ENCODE data around the gene RPUSD1.
A peak's percentile ranks its signal among the peaks of the same experiment; 100 is the strongest.
"Not testable (repeated sequence)": the region's sequence is repeated elsewhere in the genome, so short reads cannot be mapped to it uniquely, and the experiment has no call there.

The RPUSD1 gene

DNA sequence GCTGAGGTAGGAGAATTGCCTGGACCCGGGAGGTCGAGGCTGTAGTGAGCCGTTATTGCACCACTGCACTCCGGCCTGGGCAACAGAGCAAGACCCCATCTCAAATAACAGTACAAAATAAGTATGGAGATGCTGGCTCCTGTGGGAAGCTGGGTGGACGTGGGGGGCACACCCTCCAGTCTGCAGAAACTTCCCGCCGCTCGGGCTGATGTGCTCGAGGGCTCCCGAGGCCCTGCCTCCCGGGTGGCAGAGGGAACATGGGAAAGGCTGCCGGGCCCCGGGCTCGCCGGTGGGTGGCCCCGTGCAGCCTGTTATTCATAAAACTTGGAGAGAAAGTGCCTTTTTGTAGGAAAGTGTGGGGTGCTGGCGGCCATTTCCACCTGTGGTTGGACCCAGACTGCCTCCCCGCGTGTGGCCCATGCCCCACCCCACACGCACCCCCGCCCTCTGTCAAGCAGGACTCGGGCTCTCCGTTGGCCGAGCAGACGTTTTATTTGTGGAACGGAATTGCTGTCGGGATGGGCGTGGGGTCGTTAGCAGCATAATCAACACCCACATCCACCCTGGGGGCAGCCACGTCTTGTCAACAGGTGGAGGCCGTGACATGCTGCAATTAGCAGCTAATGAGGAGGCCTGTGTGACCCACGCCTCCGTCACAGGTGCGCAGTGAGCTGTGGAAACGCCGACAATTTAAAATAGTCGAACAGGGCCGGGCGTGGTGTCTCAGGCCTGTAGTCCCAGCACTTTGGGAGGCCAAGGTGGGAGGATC is 40.0 kb downstream of the RPUSD1 start:
- no peak for DNase-seq (ENCODE audit: low read depth in 2 of 2)

DNA sequence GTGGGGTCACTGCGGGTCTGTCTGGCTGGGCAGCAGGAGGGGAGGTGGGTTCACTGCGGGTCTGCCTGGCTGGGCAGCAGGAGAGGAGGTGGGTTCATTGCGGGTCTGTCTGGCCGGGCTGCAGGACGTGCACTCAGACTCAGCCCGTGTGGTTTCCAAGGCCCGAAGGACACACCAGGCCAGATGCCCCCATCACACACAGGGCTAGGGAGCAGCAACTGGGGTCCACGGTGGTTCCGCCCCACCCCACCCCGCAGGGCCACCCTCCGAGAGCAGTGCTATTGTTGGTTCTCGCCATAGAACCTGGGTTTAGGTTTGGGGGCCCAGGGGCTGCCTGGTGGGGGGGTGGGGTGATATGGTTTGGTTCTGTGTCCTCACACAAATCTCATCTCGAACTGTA is 41.5 kb downstream of the RPUSD1 start:
- DNase-seq (ENCODE audit: low read depth in 2 of 2) = no peak

DNA sequence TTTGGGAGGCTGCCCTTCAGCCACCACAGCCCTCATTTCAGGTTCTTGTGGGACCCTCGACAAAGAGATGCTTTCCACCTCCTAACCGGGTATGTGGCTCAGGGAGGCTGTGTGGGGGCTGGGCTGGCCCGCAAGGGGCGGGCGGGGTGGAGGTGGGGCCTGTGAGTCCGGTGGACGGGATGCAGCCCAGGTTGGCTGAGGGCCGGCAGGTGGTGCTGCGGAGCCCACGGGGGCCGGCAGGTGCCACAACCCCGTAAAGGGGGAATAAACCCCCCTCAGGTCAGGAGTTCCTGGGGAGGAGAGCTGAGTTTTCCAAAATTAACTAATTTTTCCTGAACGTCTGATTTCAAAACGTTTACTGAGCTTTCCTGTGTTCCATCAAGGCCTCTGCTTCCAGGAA is 42.4 kb downstream of the RPUSD1 start:
- no peak for DNase-seq (ENCODE audit: low read depth in 2 of 2)

DNA sequence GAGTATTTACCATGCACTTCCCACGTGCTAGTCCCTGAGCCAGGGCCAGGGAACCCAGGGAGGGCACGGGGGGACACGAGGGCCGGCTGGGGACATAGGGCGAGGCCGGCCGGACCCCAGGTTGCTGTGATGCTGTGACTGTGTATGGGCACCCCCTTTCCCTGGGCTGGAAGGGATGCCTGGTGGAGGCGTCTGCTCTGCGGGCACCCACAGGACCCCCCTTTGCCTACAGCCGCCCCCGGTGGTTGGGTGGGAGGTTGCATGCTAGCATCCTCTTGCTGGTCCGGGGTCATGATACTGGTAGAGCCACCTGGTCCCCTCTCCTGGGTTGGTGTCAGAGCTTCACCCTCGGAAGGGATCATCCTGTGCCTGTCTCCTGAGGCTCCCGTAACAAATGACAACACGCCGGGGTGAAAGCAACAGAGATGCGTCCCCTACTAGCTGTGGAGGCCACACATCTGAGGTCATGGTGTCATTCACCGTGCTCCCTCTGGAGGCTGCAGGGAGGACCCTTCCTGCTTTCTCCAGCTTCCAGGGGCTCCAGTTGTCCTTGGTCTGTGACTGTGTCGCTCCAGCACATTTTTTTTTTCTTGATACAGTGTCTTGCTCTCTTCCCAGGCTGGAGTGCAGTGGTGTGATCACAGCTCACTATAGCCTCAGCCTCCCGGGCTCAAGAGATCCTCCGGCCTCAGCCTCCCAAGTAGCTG is 44.2 kb downstream of the RPUSD1 start:
- no peak for DNase-seq (ENCODE audit: low read depth in 2 of 2)

DNA sequence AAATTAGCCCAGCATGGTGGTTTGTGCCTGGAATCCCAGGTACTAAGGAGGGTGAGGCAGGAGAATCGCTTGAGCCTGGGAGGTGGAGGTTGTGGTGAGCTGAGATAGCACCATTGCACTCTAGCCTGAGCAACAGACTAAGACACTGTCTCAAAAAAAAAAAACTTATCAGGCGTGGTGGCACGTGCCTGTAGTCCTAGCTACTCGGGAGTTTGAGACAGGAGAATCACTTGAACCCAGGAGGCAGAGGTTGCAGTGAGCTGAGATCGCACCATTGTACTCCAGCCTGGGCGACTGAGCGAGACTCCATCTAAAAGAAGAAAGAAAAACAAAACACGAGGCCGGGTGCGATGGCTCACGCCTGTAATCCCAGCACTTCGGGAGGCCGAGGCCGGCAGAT is 45.3 kb downstream of the RPUSD1 start:
- not testable (repeated sequence) for DNase-seq (ENCODE audit: low read depth in 2 of 2)

DNA sequence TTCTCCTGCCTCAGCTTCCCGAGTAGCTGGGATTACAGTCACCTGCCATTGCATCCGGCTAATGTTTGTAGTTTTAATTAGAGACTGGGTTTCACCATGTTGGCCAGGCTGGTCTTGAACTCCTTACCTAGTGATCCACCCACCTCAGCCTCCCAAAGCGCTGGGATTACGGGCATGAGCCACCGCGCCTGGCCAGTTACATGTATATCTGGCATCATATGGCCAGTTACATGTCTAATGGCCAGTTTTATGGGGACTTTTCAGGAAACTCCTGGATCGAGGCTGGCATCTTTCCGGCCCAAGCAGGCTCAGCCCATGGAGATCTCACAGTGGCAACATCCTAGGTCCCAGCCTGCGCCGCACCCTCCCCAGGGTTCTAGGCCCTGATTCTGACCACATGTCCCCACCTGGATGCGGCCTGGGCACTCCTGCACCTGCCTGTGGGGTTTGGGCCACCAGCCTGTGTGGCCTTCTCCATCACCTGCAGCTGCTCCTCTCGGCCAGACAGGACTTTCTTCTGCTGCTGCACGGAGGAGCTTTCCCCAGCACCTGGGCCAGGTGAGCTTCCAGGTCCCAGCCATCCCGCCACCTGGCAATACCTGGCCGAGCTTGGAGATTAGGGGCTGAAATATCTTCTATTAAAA is 46.1 kb downstream of the RPUSD1 start:
- no peak for DNase-seq (ENCODE audit: low read depth in 2 of 2)

DNA sequence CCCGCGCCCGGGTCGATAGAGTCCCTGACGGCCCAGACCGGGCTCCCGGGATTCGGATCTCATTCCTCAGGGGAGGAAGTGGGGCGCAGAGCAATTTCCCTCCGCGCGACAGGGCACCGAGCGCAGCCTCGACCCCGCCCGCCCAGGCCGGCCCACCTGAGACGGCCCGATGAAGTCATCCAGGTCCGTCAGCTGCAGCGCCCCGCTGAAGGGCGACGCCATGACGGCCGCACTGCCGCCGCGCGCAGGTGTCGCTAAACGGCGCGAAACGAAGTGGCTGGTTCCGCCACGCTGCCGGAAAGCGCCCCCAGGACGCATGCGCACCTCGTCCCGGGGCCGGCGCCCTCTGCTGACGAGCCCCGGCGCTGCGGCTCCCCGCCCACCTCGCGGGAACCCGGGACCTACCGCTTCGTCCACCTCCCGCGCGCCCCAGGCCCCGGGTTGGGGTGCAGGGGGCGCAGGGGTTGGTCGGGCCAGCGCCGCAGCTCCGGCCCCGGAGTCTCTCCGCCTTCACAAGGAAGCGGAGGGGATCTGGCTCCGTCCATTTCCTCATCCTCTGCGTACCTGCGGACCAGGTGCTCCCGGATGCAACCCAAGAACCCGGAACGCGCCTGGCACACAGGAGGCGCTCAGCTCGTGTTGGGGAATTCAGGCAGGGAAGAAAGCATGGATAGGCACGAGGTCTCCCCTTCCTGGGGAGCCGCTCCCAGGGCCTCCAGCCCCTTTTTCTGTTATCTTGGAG is 47.2 kb downstream of the RPUSD1 start, which contains the start of gene CIAO3:
TSS of gene CIAO3 (minus strand) at position 234 of the 742 bp plus-strand sequence. CDS start at position 222, 12 bp downstream.
- DNase-seq (ENCODE audit: low read depth in 2 of 2) = peak; percentile 80 to 88

DNA sequence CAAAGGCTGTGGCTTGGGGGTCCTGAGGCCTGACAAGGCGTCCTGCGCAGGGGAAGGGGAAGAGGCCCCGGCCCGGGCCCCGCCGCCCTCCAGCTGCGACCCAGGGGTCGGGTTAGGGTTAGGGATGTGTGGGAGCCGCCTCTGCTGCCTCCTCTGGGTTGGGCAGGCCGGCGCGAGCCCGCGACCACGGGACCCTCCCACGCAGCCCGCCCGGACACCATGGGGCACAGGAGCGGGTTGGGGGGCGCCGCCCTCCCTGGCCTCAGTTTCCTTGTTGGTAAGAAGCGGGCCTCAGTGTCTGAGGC is 47.8 kb downstream of the RPUSD1 start:
- DNase-seq (ENCODE audit: low read depth in 2 of 2) = no peak

DNA sequence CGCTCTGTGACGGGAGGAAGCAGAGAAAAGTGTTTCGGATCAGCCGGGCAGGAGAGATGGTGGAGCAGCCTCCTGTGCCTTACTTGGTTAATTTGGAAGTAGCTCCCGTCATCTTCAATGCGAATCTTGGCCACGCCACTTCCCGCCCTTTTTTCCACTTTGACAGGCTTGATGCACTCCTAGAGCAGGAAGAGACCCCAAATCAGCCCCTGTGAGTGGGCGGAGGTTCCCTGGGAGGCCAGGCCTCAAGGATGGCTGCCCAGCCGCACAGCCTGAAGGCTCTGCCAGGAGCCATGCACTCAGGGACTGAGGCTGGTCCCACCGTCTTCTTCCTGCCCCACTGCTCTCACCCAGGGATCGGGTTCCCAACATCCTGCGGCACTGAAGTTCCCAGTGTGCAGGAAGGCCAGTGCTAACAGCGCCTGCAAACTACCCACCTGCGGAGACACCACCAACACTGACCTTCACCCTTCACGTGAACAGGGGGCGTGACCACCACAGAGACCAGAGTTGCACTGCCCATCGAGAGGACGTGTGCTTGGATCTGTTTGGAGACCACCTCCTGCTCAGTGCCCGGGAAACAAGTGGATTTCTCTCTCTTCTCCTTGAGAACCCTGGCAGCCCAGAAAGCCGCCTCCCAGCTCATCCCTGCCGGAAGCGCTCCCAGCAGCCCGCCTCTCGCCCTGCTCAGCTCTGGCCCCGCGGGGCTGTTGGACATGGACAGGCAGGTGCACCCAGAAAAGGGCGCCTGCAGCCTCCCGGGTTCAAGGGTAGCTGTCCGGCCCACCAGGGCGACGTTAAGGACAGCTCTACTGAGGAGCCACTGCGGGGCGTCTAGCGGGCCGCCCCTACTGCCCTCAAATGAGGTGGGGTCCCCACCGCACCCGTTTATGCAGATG is 48.4 kb downstream of the RPUSD1 start:
- DNase-seq (ENCODE audit: low read depth in 2 of 2) = no peak

DNA sequence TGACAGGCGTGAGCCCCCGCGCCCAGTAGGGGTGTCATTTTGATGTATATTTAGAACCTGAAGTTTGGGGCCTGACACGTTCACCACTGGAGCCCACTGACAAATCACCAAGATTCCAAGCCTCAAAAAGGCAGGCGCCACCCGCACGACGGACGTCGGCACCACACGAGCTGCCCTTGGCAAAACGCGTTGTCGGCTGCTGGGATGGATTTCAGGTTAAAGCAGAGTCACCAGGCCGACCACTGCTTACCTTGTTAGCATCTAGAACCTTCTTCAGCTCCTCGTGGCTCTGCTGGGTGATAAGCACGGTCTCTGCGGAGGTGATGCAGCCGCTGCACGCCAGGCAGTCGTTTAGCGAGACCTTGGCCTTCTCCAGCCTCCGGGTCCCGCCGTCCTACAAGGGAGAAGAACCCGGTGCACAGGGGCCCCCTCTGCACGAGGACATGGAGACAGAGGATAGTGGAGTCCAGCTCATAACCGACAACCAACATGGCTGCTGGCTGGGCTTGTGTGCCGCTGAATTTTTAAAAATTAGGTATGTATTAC is 51.2 kb downstream of the RPUSD1 start:
- no peak for DNase-seq (ENCODE audit: low read depth in 2 of 2)

DNA sequence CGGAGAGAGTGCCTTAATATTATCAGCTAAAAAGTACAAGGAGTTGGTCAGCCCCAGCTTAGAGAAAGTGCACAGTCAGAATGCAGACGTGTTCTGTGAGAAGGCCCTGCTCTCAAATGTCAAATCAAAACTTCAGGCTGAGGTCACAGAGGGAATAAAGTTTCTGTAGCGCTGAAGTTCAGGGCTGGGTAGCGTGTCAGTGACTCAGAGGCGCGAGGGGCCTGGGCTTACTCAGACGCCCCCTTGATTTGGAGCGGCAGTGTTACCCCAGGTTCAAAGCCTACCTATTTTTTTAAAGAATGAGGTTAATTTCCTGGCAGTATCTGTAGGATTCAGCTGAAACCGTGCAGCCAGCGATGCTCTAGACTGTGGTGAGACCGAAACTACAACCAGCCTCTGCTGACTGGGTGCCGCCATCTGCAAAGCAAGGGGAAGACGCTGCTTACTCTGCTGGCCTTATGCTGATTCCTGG is 52.2 kb downstream of the RPUSD1 start:
- DNase-seq (ENCODE audit: low read depth in 2 of 2) = no peak

DNA sequence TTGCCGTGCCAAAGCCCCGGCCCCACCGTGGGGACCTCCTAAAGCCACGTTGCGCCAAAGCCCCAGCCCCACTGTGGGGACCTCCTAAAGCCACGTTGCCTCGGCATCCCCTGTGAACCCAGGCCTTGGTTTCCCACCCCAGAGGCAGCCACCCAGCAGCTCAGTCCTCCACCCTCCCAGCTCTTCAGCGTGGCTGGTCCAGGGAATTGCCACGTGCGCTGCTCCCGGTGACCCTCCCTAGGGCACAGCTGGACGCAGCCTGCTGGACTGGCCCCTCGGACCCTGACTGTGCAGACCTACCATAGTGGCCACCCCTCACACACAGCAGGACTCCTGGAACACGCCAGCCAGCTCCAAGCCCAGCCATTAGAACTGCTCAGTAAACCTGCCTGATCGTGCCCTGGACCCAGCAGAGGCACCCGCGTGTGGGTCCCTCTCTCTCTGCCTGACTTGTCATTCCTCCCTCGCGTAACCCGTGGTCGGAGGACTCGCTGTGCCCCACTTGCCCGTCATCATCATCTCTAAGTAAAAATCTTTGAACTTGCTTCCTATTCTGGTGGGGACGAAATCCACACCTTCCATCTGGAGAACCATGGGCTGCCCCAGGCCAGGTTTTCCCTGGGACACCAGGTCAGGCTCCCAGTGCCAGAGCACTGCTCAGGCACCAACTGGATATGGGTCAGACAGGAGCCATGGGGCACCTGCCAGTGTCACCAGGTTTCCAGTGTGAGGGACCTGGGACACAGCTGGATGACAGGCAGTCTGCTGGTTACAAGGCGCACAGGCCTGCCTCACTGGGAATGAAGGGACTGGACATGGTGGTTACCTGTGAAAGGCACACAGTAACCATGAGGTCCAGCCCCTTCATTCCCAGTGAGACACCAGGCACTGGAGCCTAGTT is 53.0 kb downstream of the RPUSD1 start:
- DNase-seq (ENCODE audit: low read depth in 2 of 2) = no peak
